Skeletal muscle cell (primary cell): ENCODE data around the gene NPL.

Experiments used
- DNase-seq: peaks from one replicate; pipeline ENCODE4 v3.0.0-alpha.2; 2010; ENCODE audit warnings: low read depth
- H3K4me3 ChIP-seq: 2 replicates; pipeline ENCODE4 v1.5.1; 2011; ENCODE audit warnings: low read depth, mild to moderate bottlenecking, control low read depth, low read length, moderate library complexity

Gene NPL

DNA sequence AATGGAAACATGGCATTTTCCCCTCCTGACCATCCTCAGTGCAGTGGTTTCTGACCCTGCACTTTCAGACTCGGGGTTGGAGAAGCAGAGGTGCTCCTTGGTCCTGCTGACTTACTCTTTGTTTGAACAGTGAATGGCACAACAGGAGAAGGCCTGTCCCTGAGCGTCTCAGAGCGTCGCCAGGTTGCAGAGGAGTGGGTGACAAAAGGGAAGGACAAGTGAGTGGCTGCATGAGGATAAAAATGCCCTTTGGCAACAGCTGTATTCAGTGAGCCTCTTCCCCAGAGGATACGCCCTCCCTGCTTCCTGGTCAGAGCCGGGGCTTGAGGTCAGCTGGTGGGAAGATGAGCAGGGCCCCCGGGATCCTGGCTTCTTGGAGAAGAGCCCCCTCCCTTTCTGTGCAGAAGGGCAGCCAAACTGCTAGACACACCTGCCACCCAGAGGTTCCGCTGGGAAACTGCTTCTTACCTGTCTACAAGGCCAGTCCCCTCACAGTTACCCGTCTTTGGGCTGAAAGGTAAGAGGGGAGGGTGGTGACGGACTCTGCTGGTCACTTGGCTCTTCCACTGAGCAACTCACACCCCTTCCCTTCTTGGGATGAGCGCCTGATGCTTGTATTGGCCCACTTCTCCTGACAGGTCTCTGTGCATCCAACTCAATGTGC lies 16.6 kb downstream of the NPL start:
- no peak overlapping the region for H3K4me3 ChIP-seq
- no peak for DNase-seq

DNA sequence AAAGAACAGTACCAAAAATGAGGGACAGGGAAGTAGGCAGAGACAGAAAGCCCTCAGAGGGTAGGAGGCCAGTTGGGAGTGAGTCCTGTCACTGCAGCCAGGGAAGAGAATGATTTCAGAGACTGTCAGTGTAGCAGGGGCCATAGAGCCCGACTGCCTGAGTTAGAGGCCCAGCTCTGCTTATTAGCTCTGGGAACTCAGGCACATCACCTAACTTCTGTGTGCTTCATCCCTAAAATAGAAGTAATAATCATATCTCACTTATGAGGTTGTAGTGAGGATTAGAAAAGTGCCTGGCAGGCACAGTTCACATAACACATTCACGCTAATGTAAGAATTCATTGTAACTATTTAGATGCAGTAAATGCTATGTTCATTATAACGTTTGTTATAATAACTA lies 18.3 kb downstream of the NPL start:
- no peak for DNase-seq
- H3K4me3 ChIP-seq: no peak overlapping the region

DNA sequence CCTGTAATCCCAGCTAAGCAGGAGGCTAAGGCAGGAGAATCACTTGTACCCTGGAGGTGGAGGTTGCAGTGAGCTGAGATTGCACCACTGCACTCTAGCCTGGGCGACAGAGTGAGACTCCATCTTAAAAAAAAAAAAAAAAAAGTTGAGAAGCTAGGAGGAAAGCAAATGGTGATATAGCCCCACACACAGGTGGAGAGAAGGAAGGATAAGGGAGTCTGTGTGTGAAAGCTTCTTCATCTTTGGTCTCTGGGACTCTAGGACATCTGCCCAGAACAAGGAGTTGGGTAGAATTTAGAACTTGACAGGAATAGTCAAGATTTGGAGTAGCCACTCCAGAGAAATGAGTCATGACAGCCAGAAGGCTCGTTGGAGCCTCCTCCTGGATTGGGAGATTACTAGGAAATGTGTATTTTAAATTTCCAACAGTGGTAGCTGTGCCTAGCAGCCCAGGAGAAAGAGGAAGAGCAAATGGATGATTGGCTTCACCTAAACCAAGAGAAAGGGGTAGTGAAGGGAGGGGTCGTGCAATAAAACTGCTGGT lies 19.9 kb downstream of the NPL start:
- H3K4me3 ChIP-seq: no peak overlapping the region
- DNase-seq: no peak

GRCh38 chr1:182811975-182812722 lies 22.6 kb downstream of the NPL start:
- no peak for DNase-seq
- H3K4me3 ChIP-seq: no peak overlapping the region

DNA sequence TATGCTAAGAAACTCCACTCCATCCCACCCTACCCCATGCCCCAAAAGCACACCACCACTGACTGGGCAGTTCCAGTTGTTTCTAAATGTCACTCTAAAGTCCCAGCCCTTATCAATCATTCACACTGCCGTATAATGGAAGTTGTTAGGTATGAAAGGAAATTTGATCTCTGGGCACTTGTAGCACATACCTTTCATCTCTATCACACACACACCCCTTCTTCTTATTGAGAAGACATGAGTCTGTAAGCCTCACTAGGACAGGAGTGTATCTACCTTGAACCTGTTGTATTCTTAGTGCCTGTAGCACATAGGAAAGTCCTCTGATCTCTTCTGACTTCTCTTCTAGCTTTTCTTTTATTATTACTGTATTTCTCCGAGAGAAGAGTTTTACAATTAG lies 27.3 kb downstream of the NPL start:
- H3K4me3 ChIP-seq: no peak overlapping the region
- no peak for DNase-seq

DNA sequence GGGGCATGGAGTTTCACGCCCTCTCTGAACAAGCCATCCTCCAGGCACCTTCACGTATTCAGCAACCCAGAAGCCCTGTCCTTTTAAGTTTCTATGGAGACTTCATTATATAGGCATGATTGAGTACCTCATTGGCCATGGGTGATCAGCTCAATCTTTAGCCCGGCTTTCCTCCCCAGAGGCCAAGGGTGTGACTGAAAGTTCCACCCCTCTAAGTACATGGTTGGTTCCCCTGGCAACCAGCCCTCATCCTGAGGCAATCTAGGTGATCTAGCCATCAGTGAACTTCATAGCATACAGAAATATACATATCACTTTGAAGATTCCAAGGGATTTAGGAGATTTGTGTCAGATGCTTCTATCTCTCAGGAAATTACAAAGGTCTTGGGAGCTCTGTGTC lies 28.2 kb downstream of the NPL start:
- H3K4me3 ChIP-seq: no peak overlapping the region
- no peak for DNase-seq

GRCh38 chr1:182823220-182823619 lies 33.6 kb downstream of the NPL start:
- DNase-seq: no peak
- no peak overlapping the region for H3K4me3 ChIP-seq

DNA sequence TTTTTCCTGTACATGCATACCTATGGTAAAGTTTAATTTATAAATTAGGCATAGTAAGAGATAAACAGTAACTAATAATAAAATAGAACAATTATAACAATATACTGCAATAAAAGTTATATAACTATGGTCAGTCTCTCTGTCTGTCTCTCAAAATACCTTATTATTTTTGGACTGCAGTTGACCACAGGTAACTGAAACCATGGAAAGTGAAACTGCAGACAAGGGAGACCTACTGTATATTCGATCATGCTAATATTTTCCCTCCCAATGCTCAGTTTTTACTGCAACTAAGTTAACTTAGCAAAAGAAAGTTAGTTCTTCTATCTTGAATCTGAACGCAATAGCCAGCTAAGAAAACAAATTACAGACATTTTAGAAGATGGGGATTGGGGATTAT lies 37.3 kb downstream of the NPL start:
- DNase-seq: no peak
- no peak overlapping the region for H3K4me3 ChIP-seq

GRCh38 chr1:182829285-182829932 lies 39.8 kb downstream of the NPL start:
- DNase-seq: no peak
- H3K4me3 ChIP-seq: no peak overlapping the region

- peak; percentile 6 for DNase-seq
- H3K4me3 ChIP-seq: no peak overlapping the region
Measured at GRCh38 chr1:182833271-182833670, 43.7 kb downstream of the NPL start.

DNA sequence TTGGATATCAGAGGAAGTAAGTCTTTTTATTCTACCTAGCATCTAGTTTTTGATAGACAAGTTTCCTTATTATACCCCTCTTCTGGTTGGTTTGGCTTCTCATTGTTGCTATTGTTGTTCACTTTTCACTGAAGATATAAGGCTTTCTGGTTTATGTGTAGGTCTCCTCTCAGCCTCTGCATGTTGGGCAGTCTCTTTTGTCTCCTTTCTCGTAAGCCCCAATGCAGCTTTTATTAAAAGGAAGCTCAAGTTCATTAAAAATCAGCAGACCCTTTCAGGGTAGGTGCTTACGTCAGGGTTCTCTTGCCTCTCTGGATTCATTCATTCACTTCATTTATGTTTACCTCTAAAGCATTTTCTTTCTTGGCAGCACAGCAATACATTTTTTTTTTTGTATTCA lies 44.8 kb downstream of the NPL start:
- H3K4me3 ChIP-seq: no peak overlapping the region
- no peak for DNase-seq

GRCh38 chr1:182835806-182836205 lies 46.2 kb downstream of the NPL start:
- no peak overlapping the region for H3K4me3 ChIP-seq
- DNase-seq: no peak

GRCh38 chr1:182839209-182840066 lies 49.9 kb downstream of the NPL start, which contains the start of gene DHX9:
DHX9 (plus strand) TSS chr1:182839347; CDS start chr1:182842567, 3,220 bp downstream.
- DNase-seq: peak; percentile 68
- peak within 1 kb of the TSS; percentile 79 for H3K4me3 ChIP-seq

GRCh38 chr1:182841368-182841988 lies 51.9 kb downstream of the NPL start:
- H3K4me3 ChIP-seq: peak overlapping the region; percentile 79
- no peak for DNase-seq

GRCh38 chr1:182842265-182842664 lies 52.7 kb downstream of the NPL start:
- H3K4me3 ChIP-seq: no peak overlapping the region
- DNase-seq: no peak

GRCh38 chr1:182845379-182845778 lies 55.8 kb downstream of the NPL start:
- no peak overlapping the region for H3K4me3 ChIP-seq
- no peak for DNase-seq

GRCh38 chr1:182845894-182846293 lies 56.3 kb downstream of the NPL start:
- DNase-seq: no peak
- H3K4me3 ChIP-seq: no peak overlapping the region

DNA sequence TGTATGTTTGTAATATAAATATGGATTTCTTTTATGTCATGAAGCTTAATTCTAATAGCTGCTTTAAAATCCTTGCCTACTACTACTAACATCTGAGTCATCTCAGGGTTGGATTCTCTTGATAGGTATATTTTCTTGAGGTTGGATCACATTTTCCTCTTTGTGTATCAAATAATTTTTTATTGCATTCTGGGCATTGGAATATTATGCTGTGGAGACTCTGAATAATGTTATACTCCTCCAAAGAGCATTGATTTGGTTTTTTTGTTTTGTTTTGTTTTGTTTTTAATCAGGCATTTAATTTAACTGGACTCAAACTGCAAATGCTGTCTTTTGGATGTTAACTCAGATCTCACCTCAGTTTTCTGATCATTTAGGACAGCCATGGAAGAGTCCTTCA lies 57.5 kb downstream of the NPL start:
- no peak for DNase-seq
- H3K4me3 ChIP-seq: no peak overlapping the region

GRCh38 chr1:182848736-182849135 lies 59.2 kb downstream of the NPL start:
- no peak for DNase-seq
- no peak overlapping the region for H3K4me3 ChIP-seq
